GM12891 (cell line): Measurements from ENCODE around the gene TLN1.

Experiments used
- DNase-seq: peaks from one replicate; pipeline ENCODE4 v3.0.0; 2011; ENCODE audit warnings: low spot score; ENCODE audit not compliant: insufficient read length
- FAIRE-seq: peaks from 2 replicates; lab custom pipeline; 2011; peaks lifted over from hg19 to GRCh38; lab: Jason Lieb, UNC
- PAX5 ChIP-seq: IDR thresholded peaks from 2 replicates; pipeline ENCODE4 v1.6.1; 2011; ENCODE audit warnings: low read length, moderate library complexity, mild to moderate bottlenecking; ENCODE audit not compliant: insufficient read depth, severe bottlenecking
- POLR2A ChIP-seq: IDR thresholded peaks from 2 replicates; pipeline ENCODE4 v1.6.1; 2011; ENCODE audit warnings: low read depth, low read length, control low read depth
- POLR2AphosphoS5 ChIP-seq: IDR thresholded peaks from 2 replicates; pipeline ENCODE4 v1.6.1; 2011; ENCODE audit warnings: low read depth, low read length, control low read depth
- POU2F2 ChIP-seq: IDR thresholded peaks from 2 replicates; pipeline ENCODE4 v1.6.1; 2011; ENCODE audit warnings: low read depth, mild to moderate bottlenecking, control low read depth, low read length, moderate library complexity
- SPI1 ChIP-seq: IDR thresholded peaks from 2 replicates; pipeline ENCODE4 v1.6.1; 2011; ENCODE audit warnings: low read depth, low read length, control low read depth
- TAF1 ChIP-seq: IDR thresholded peaks from 2 replicates; pipeline ENCODE4 v1.6.1; 2011; ENCODE audit warnings: low read depth, low read length, control low read depth

Gene TLN1

GRCh38 chr9:35673132-35674024 is 58.6 kb downstream of the TLN1 start, which contains the start of gene CA9:
CA9 (plus strand) TSS chr9:35673928; CDS start chr9:35673960, 32 bp downstream.
- FAIRE-seq, result no peak
- DNase-seq, result no peak
- TF ChIP-seq SPI1, result no peak
- TF ChIP-seq PAX5, result no peak
- no peak for TF ChIP-seq POLR2AphosphoS5
- TF ChIP-seq POLR2A, result no peak
- TF ChIP-seq POU2F2, result no peak
- TF ChIP-seq TAF1, result no peak

- FAIRE-seq, result no peak
- DNase-seq, result no peak
- no peak for TF ChIP-seq TAF1
- no peak for TF ChIP-seq SPI1
- TF ChIP-seq POLR2A, result no peak
- TF ChIP-seq POU2F2, result no peak
- TF ChIP-seq POLR2AphosphoS5, result no peak
- no peak for TF ChIP-seq PAX5
Measured at GRCh38 chr9:35669331-35670145, 62.5 kb downstream of the TLN1 start.

GRCh38 chr9:35667939-35668338 is 64.1 kb downstream of the TLN1 start:
- TF ChIP-seq POLR2AphosphoS5, result no peak
- TF ChIP-seq SPI1, result no peak
- no peak for TF ChIP-seq TAF1
- no peak for TF ChIP-seq POLR2A
- TF ChIP-seq PAX5, result no peak
- TF ChIP-seq POU2F2, result no peak
- DNase-seq (no peak), FAIRE-seq (no peak)

GRCh38 chr9:35666549-35666948 is 65.4 kb downstream of the TLN1 start:
- TF ChIP-seq TAF1, result no peak
- TF ChIP-seq PAX5, result no peak
- no peak for TF ChIP-seq POLR2AphosphoS5
- no peak for TF ChIP-seq POU2F2
- no peak for TF ChIP-seq POLR2A
- TF ChIP-seq SPI1, result no peak
- DNase-seq (no peak), FAIRE-seq (no peak)

DNA sequence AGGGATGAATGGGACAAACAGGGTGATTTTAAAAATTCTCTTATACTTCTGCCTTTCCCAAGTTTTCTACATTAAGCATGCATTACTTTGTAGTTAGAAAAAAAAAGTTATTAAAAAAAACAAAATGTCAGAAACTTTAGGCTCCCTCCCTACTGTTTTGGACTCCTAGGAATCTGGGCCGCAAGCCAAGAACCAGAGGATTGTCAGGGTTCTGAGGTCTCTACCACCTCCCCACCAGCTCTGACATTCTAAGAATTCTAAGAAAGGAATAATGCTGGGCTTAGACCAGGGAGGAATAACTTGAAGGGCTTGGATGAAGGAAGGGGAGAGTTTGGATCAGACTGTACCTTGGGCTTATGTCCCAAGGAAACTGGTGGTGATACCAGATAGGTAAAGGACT is 66.0 kb downstream of the TLN1 start:
- FAIRE-seq, result no peak
- DNase-seq, result no peak
- TF ChIP-seq POLR2A, result no peak
- no peak for TF ChIP-seq POLR2AphosphoS5
- no peak for TF ChIP-seq TAF1
- TF ChIP-seq PAX5, result no peak
- TF ChIP-seq SPI1, result no peak
- no peak for TF ChIP-seq POU2F2

DNA sequence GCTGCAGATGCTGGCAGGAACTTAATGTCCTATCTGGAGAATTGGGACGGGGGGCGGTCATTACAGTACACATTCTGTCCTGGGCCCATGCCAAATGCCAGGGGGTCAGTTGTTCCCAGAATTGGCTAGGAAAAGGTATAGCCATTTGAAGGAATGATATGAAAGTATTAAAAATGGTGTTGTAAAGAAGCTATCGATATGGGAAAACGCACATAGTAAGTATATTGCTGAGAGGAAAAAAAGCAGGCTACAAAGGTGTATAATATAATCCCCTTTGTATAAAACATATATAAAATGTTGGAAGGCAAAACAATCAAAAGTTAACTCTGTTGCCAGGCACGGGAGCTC is 66.5 kb downstream of the TLN1 start:
- DNase-seq, result no peak
- TF ChIP-seq POLR2AphosphoS5 (no peak), POLR2A (no peak), TAF1 (no peak), POU2F2 (no peak), SPI1 (no peak), PAX5 (no peak)
- no peak for FAIRE-seq

- no peak for TF ChIP-seq SPI1
- TF ChIP-seq POLR2AphosphoS5, result peak; percentile 26; the same call in 1 of the 2 replicates
- DNase-seq (peak; percentile 89), FAIRE-seq (peak; percentile 97)
Measured at GRCh38 chr9:35664531-35665470, 67.2 kb downstream of the TLN1 start, which contains the start of gene ARHGEF39. ARHGEF39 (minus strand) TSS chr9:35665195; CDS start chr9:35665169, 26 bp downstream.

- FAIRE-seq (no peak), DNase-seq (no peak)
- TF ChIP-seq SPI1 (no peak), PAX5 (no peak)
Measured at GRCh38 chr9:35662437-35662836, 69.6 kb downstream of the TLN1 start.
